Central memory CD8-positive, alpha-beta T cell (primary cell): ENCODE results near the gene SMARCC1.
"Not testable (repeated sequence)": the region's sequence is repeated elsewhere in the genome, so short reads cannot be mapped to it uniquely, and the experiment has no call there.

Source experiments
- ATAC-seq: fragments of 150-1000 bp; cut with Tn5 transposase; replicated peaks from 2 replicates; pipeline ENCODE4 v1.10.0; 2022; ENCODE audit warnings: mild to moderate bottlenecking, moderate FRiP score, moderate number of reproducible peaks; ENCODE audit not compliant: poor library complexity, severe bottlenecking; ENCODE audit errors: extremely low read depth
- DNase-seq, 2 donors: peaks; one replicate each; pipeline ENCODE4 v3.0.0; 2021; ENCODE audit warnings: low spot score in 2 of 2
- H3K27ac Mint-ChIP-seq: one replicate; pipeline ENCODE4 v1.8.0; 2022; ENCODE audit warnings: low read depth, mild to moderate bottlenecking, moderate library complexity, mixed read lengths
- H3K27me3 Mint-ChIP-seq: one replicate; pipeline ENCODE4 v1.8.0; 2022; ENCODE audit warnings: mixed read lengths
- H3K36me3 Mint-ChIP-seq: one replicate; pipeline ENCODE4 v1.8.0; 2022; ENCODE audit warnings: mild to moderate bottlenecking, moderate library complexity, mixed read lengths; ENCODE audit not compliant: insufficient read depth
- H3K4me1 Mint-ChIP-seq: one replicate; pipeline ENCODE4 v1.8.0; 2022; ENCODE audit warnings: mixed read lengths
- H3K4me3 Mint-ChIP-seq: one replicate; pipeline ENCODE4 v1.8.0; 2022; ENCODE audit warnings: mild to moderate bottlenecking, moderate library complexity, mixed read lengths
- H3K9me3 Mint-ChIP-seq: one replicate; pipeline ENCODE4 v1.8.0; 2022; ENCODE audit warnings: mixed read lengths

The SMARCC1 gene

DNA sequence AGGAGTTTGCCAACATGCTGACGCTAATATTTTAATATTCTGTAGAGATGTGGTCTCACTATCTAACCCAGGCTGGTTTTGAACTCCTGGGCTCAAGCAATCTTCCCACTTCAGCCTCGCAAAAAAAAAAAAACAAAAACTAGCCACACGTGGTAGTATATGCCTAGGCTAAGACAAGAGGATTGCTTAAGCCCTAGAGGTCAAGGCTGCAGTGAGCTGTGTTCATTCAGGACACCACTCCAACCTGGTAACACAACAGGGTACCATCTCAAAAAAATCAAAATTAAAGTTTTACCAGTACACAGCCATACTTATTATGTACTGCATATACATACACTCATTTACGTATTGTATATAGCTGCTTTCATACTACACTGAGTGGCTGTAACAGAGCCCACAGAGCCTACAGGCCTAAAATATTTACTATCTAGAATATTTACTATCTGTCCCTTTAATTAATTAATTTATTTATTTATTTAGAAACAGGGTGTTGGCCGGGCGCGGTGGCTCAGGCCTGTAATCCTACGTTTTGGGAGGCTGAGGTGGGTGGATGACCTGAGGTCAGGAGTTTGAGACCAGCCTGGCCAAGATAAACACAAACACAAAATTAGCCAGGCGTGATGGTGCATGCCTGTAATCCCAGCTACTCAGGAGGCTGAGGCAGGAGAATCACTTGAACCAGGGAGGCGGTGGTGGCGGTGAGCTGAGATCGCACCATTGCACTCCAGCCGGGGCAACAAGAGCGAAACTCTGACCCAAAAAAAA is 23.2 kb downstream of the SMARCC1 start:
- Mint-ChIP-seq H3K27ac (no peak overlapping the region), H3K27me3 (no peaks in the 10 kb centered on the region), H3K4me1 (peaks cover 10% of the 10 kb centered on the region), H3K36me3 (peaks cover 26% of the 10 kb centered on the region), H3K9me3 (no peaks in the 10 kb centered on the region), H3K4me3 (no peak overlapping the region)
- ATAC-seq: no peak
- DNase-seq: no peak

DNA sequence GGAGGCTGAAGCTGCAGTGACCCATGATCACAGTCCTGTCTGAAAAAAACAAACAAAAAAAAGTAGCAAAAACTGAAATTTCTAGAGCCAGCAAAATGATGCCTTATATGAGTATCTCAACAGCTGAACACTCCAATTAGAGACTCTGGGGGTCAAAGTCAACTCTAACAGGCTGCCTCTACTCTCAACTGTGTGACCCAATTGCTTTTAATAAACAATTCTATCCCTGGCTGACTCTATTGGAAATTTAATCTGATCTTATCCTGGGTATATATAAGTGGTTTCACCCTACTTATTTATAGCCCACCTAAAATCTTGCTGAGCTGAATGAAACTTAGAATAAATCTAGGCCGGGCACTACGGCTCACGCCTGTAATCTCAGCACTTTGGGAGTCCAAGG is 29.0 kb downstream of the SMARCC1 start:
- Mint-ChIP-seq H3K4me1 (peaks cover 6% of the 10 kb centered on the region), H3K36me3 (peaks cover 17% of the 10 kb centered on the region), H3K4me3 (no peak overlapping the region), H3K9me3 (no peaks in the 10 kb centered on the region), H3K27ac (no peak overlapping the region), H3K27me3 (no peaks in the 10 kb centered on the region)
- DNase-seq (no peak), ATAC-seq (no peak)

DNA sequence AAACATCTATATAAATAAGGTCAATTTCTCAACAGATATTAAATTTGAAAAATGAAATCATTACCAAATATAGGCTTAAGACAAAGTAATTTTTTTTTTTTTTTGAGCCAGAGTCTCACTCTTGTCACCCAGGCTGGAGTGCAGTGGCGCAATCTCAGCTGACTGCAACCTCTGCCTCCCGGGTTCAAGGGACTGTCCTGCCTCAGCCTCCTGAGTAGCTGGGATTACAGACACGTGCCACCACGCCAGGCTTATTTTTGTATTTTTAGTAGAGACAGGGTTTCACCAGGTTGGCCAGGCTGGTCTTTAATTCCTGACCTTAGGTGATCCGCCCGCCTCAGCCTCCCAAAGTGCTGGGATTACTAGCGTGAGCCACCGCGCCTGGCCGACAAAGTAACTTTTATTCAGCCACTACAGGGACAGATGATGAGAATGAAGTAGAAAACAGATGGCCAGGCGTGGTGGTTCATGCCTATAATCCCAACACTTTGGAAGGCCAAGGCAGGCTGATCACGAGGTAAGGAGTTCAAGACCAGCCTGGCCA is 30.8 kb downstream of the SMARCC1 start:
- not testable (repeated sequence) for H3K27me3 Mint-ChIP-seq, H3K4me3 Mint-ChIP-seq, H3K27ac Mint-ChIP-seq, H3K36me3 Mint-ChIP-seq, H3K4me1 Mint-ChIP-seq, ATAC-seq, DNase-seq, H3K9me3 Mint-ChIP-seq

DNA sequence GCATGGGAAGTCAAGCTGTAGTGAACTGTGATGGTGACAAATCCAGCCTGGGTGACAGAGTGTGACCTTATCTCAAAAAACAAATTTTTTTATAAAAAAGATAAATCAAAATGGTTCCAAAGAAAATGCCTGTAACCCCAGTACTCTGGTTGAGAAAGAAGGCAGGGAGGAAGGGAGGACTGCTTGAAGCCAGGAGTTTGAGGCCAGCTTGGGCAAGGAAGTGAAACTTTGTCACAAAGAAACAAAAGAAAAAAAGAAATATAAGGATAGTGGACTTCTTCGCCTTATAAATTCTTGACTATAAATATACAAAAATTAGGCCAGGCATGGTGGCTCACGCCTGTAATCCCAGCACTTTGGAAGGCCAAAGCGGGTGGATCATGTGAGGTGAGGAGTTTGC is 34.1 kb downstream of the SMARCC1 start:
- H3K9me3 Mint-ChIP-seq: no peaks in the 10 kb centered on the region
- H3K4me3 Mint-ChIP-seq: no peak overlapping the region
- H3K4me1 Mint-ChIP-seq: peaks cover 12% of the 10 kb centered on the region
- H3K27ac Mint-ChIP-seq: no peak overlapping the region
- H3K27me3 Mint-ChIP-seq: no peaks in the 10 kb centered on the region
- H3K36me3 Mint-ChIP-seq: peaks cover 14% of the 10 kb centered on the region
- ATAC-seq: no peak
- no peak for DNase-seq

DNA sequence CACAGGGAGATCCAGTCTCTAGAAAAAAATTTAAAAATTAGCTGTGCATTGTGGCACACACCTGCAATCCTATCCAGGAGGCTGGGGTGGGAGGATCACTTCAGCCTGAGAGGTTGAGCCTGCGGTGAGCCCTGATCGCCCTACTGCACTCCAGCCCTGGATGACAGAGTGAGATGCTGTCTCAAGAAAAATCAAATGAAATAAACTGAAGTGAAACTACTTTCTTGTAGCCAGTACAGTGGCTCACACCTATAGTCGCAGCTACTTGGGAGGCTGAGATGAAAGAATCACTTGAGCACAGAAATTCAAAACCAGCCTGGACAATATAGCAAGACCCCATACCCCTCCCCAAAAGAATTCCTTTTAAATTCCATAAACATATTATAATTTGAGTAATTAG is 35.4 kb downstream of the SMARCC1 start:
- H3K27ac Mint-ChIP-seq: no peak overlapping the region

DNA sequence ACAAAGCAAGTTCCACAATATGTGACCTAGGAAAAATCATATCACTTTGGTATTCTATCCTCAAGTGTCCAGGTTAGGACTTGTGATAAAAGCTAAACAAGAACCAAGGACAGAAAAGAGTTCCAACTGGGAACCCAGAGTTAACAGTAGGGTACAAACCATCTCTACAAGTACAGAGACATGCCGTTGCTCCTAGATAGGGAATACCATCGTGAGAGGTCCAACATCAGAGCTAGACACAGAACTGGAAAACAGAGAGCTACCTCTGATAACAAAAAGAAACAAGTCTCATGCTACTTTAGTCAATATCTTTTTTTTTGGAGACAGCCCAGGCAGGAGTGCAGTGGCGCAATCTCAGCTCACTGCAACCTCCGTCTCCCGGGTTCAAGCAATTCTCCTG is 37.8 kb downstream of the SMARCC1 start:
- no peak overlapping the region for H3K4me3 Mint-ChIP-seq
- H3K27ac Mint-ChIP-seq: peak overlapping the region; percentile 57
- H3K4me1 Mint-ChIP-seq: peaks cover 15% of the 10 kb centered on the region
- no peaks in the 10 kb centered on the region for H3K9me3 Mint-ChIP-seq
- ATAC-seq (no peak), DNase-seq (no peak)
- peaks cover 18% of the 10 kb centered on the region for H3K36me3 Mint-ChIP-seq
- no peaks in the 10 kb centered on the region for H3K27me3 Mint-ChIP-seq

More for the DNA sequence above, 35.4 kb downstream of the SMARCC1 start:
- no peaks in the 10 kb centered on the region for H3K9me3 Mint-ChIP-seq
- H3K4me1 Mint-ChIP-seq: peaks cover 21% of the 10 kb centered on the region
- DNase-seq (no peak), ATAC-seq (no peak)
- H3K36me3 Mint-ChIP-seq: peaks cover 18% of the 10 kb centered on the region
- H3K4me3 Mint-ChIP-seq: no peak overlapping the region
- H3K27me3 Mint-ChIP-seq: no peaks in the 10 kb centered on the region

DNA sequence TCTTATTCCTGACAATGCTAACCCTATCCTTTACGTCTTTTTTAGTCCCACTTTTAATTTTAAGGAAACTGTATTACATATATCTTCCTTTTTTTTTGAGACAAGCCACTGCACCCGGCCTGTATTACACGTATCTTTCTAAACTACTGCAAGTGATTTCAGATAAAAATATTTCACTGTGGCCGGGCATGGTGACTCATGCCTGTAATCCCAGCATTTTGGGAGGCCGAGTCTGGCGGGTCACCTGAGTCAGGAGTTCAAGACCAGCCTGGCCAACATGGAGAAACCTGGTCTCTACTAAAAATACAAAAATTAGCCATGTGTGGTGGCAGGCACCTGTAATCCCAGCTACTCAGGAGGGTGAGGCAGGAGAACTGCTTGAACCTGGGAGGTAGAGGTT is 38.3 kb downstream of the SMARCC1 start:
- H3K9me3 Mint-ChIP-seq, H3K4me3 Mint-ChIP-seq, ATAC-seq, H3K27me3 Mint-ChIP-seq, DNase-seq: not testable (repeated sequence)
- H3K27ac Mint-ChIP-seq: peak overlapping the region; percentile 57
- H3K36me3 Mint-ChIP-seq: peaks cover 21% of the 10 kb centered on the region
- peaks cover 15% of the 10 kb centered on the region for H3K4me1 Mint-ChIP-seq

DNA sequence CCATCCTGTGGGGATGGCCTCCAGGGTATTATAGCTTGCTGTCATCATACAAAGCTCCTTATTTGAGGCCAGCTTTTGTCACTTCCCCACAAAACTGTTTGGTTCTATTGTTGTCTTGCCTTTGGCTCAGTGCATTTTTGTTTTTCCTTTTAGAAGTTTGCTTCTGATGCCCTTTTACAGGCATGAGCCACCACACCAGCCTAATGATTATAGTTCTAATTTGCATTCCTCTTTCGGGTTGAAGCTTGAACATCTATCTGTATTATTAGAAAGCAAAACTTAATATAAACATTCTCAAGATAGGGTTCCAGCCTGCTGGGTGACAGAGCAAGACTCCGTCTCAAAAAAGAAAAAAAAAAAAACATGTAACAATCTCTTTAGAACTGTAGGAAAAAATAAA is 39.8 kb downstream of the SMARCC1 start:
- Mint-ChIP-seq H3K27ac (no peak overlapping the region), H3K4me3 (no peak overlapping the region), H3K27me3 (no peaks in the 10 kb centered on the region), H3K36me3 (peaks cover 28% of the 10 kb centered on the region), H3K9me3 (no peaks in the 10 kb centered on the region), H3K4me1 (peaks cover 21% of the 10 kb centered on the region)
- DNase-seq (no peak), ATAC-seq (no peak)

DNA sequence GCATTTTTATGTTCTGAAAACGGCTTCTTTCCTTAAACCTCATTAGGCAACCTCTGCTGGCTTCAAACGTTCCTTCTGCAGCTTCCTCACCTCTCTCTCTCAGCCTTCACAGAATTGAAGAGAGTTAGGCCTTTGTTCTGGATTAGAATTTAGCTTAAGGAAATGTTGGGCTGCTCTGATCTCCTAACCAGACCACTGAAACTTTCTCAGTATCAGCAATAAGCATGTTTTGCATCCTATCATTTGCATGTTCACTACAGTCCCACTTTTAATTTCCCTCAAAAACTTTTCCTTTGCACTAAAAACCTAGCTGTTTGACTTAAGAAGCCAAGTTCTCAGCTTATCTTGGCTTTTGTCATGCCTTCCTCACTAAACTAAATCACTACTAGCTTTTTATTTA is 49.5 kb downstream of the SMARCC1 start:
- peak overlapping the region; percentile 42 for H3K27ac Mint-ChIP-seq
- no peaks in the 10 kb centered on the region for H3K27me3 Mint-ChIP-seq
- DNase-seq: no peak
- H3K4me3 Mint-ChIP-seq: no peak overlapping the region
- ATAC-seq: no peak
- peaks cover 6% of the 10 kb centered on the region for H3K4me1 Mint-ChIP-seq
- H3K9me3 Mint-ChIP-seq: no peaks in the 10 kb centered on the region
- peaks cover 65% of the 10 kb centered on the region for H3K36me3 Mint-ChIP-seq

DNA sequence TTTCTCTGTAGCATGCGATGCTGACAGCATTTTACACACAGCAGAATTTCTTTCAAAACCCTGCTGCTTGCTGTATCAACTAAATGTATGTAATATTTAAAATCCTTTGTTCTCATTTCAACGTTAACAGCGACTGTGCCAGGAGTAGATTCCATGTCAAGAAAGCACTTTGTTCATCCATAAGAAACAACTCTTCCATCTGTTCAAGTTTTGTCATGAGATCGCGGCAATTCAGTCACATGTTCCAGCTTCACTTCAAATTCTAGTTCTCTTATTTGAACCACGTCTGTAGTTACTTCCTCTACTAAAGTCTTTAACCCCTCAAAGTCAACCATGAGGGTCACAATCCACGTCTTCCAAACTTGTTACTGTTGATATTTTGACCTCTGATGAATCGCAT is 50.6 kb downstream of the SMARCC1 start:
- Mint-ChIP-seq H3K9me3 (no peaks in the 10 kb centered on the region), H3K36me3 (peaks cover 59% of the 10 kb centered on the region), H3K4me3 (no peak overlapping the region), H3K27ac (peak overlapping the region; percentile 22), H3K4me1 (peaks cover 6% of the 10 kb centered on the region), H3K27me3 (no peaks in the 10 kb centered on the region)
- no peak for ATAC-seq
- no peak for DNase-seq

DNA sequence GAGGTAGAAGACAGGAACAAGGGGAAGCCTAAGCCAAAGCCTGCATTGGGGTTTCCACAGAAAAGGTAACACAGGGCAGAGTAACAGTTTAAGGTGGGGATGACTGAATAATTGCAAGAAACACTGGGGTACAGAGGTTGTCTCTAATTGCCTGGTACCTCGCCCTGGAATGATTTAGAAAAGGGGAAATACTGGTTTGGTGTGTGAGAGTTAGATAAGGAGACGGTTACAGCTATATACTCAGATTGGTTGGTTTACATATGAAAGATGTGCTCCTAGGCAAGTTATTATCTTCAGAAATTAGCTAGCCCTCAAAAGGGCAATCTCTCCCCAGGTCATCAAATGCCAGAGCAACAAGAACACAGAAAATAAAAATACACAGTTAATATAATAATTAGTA is 58.8 kb downstream of the SMARCC1 start:
- H3K27ac Mint-ChIP-seq: peak overlapping the region; percentile 77
- ATAC-seq (no peak), DNase-seq (no peak)
- H3K4me3 Mint-ChIP-seq: no peak overlapping the region
- H3K4me1 Mint-ChIP-seq: peaks cover 10% of the 10 kb centered on the region
- peaks cover 30% of the 10 kb centered on the region for H3K36me3 Mint-ChIP-seq
- no peaks in the 10 kb centered on the region for H3K27me3 Mint-ChIP-seq
- H3K9me3 Mint-ChIP-seq: no peaks in the 10 kb centered on the region

DNA sequence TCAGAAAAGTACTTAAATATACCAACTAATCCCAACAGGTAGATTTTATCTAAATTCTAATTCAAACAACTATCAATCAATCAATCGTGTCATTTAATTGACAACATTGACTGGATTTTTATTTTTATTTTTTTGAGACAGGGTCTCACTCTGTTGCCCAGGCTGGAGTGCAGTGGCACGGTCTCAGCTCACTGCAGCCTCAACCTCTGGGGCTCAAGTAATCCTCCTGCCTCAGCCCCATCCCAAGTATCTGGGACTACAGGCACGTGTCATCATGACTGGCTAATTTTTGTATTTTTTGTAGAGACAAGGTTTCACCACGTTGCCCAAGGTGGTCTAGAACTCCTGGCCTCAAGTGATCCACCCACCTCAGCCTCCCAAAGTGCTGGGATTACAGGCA is 64.2 kb downstream of the SMARCC1 start:
- H3K27me3 Mint-ChIP-seq, H3K4me1 Mint-ChIP-seq, H3K27ac Mint-ChIP-seq, DNase-seq, H3K9me3 Mint-ChIP-seq, H3K4me3 Mint-ChIP-seq, ATAC-seq: not testable (repeated sequence)
- H3K36me3 Mint-ChIP-seq: peaks cover 47% of the 10 kb centered on the region

DNA sequence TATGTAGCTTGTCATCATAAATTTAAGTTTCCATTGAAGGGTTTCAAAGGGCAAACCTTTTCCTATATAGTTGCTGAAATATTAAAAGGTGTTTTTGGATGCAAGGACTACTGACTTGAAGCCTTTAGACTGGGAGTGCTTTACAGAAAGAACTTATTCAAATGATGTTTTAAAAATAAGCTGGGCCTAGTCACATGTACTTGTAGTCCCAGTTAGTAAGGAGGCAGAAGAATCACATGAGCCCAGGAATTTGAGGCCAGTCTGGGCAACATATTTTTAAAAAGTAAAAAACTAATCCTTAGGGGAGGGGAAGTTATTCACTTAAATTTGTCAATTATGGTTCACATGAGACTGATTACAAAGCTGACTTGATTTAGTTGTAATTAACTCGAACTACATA is 65.0 kb downstream of the SMARCC1 start:
- H3K27ac Mint-ChIP-seq: no peak overlapping the region
- H3K4me3 Mint-ChIP-seq: no peak overlapping the region
- no peaks in the 10 kb centered on the region for H3K27me3 Mint-ChIP-seq
- peaks cover 9% of the 10 kb centered on the region for H3K4me1 Mint-ChIP-seq
- peaks cover 50% of the 10 kb centered on the region for H3K36me3 Mint-ChIP-seq
- ATAC-seq (no peak), DNase-seq (no peak)
- no peaks in the 10 kb centered on the region for H3K9me3 Mint-ChIP-seq
